ENCODE results near the gene FUT9.

- TF ChIP-seq TAF1 (IDR thresholded peaks at IDR 0.05; ENCODE audit: borderline replicate concordance, low read depth, low read length): no peak
- TF ChIP-seq POLR2A (IDR thresholded peaks at IDR 0.05; ENCODE audit: low read depth, low read length): no peak
- no peak for TF ChIP-seq POLR2AphosphoS5 (IDR thresholded peaks at IDR 0.05; ENCODE audit: low read depth, low read length)
These were observed 230.8 kb downstream of the FUT9 start for GRCh38 chr6:96246563-96246962.
